ENCODE data around the gene CYTH3.

CYTH3 gene

GRCh38 chr7:6266699-6267098 is 5.7 kb downstream of the CYTH3 start:
- DNase-seq (ENCODE audit: low read depth): no peak
- no peak for TF ChIP-seq CTCF (IDR thresholded peaks at IDR 0.05; ENCODE audit: low read depth, low read length, missing control alignments)
- H3K4me3 ChIP-seq (ENCODE audit: low read depth, low read length): no peak overlapping the region

GRCh38 chr7:6262221-6262620 is 10.2 kb downstream of the CYTH3 start:
- H3K4me3 ChIP-seq (ENCODE audit: low read depth, low read length): no peak overlapping the region
- no peak for DNase-seq (ENCODE audit: low read depth)

GRCh38 chr7:6261699-6262098 is 10.7 kb downstream of the CYTH3 start:
- no peak overlapping the region for H3K4me3 ChIP-seq (ENCODE audit: low read depth, low read length)
- no peak for TF ChIP-seq CTCF (IDR thresholded peaks at IDR 0.05; ENCODE audit: low read depth, low read length, missing control alignments)
- DNase-seq (ENCODE audit: low read depth): no peak

More at GRCh38 chr7:6262221-6262620, 10.2 kb downstream of the CYTH3 start:
- TF ChIP-seq CTCF (IDR thresholded peaks at IDR 0.05; ENCODE audit: low read depth, low read length, missing control alignments): no peak

GRCh38 chr7:6260291-6261187 is 11.9 kb downstream of the CYTH3 start:
- no peak for DNase-seq (ENCODE audit: low read depth)
- TF ChIP-seq CTCF (IDR thresholded peaks at IDR 0.05; ENCODE audit: low read depth, low read length, missing control alignments): no peak
- no peak overlapping the region for H3K4me3 ChIP-seq (ENCODE audit: low read depth, low read length)

GRCh38 chr7:6259257-6259656 is 13.2 kb downstream of the CYTH3 start:
- TF ChIP-seq CTCF (IDR thresholded peaks at IDR 0.05; ENCODE audit: low read depth, low read length, missing control alignments): no peak
- no peak for DNase-seq (ENCODE audit: low read depth)
- H3K4me3 ChIP-seq (ENCODE audit: low read depth, low read length): no peak overlapping the region

GRCh38 chr7:6258440-6259182 is 13.8 kb downstream of the CYTH3 start:
- no peak overlapping the region for H3K4me3 ChIP-seq (ENCODE audit: low read depth, low read length)
- TF ChIP-seq CTCF (IDR thresholded peaks at IDR 0.05; ENCODE audit: low read depth, low read length, missing control alignments): no peak
- no peak for DNase-seq (ENCODE audit: low read depth)

Data from GM12864 (cell line).